Esophagus mucosa (tissue), 1 donor: ENCODE results near the gene NDOR1. TPM values are rescaled to one million over a fixed set of nuclear protein-coding genes. Genes with fewer than 3 reads are reported as not detected.

ENCODE experiments used
- ATAC-seq: fragments of 200-7000 bp; cut with Tn5 transposase; one replicate; pipeline ENCODE4 v1.9.1; 2020
- total RNA-seq: library from RNA; stranded (reverse); gene quantifications from one replicate; pipeline ENCODE4 v1.2.4, GENCODE V29; 2023
- donor health status: DM: yes; HTN: yes; CAD: no.

Gene NDOR1
- 8.6 TPM for total RNA-seq

GRCh38 chr9:137205126-137206069 lies at the start of gene NDOR1, which contains the start of gene TMEM203:
Gene NDOR1 (plus strand): TSS chr9:137205700. CDS start chr9:137205778, 78 bp downstream.
Gene TMEM203 (minus strand): TSS chr9:137205648. CDS start chr9:137205414, 234 bp downstream.
- peak; percentile 69 for ATAC-seq

DNA sequence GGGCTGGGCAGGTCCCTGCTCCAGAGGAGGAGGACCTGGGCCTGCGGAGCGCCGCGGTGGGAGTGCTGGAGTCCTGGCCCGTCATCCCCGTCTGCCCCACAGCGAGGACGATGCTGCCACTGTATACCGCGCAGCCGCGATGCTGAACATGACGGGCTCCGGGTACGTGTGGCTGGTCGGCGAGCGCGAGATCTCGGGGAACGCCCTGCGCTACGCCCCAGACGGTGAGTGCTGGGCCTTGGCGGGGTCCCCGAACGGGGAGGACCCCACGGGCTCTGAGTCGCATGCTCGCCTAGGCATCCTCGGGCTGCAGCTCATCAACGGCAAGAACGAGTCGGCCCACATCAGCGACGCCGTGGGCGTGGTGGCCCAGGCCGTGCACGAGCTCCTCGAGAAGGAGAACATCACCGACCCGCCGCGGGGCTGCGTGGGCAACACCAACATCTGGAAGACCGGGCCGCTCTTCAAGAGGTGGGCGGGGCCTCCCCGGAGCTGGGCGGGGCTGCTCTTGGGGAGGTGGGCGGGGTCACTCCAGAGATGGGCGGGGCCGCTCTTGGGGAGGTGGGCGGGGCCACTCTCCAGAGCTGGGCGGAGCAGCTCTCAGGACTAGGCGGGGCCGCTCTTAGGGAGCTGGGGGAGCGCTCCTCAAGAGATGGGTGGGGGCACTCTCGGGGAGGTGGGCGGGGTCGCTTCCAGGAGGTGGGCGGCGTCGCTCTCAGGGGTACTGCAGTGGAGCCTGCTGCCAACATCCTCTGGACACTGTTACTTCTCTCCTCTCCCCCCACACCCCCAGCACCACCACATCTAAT lies 48.7 kb upstream of the NDOR1 start:
- peak; percentile 72 for ATAC-seq

- ATAC-seq, result no peak
These were observed 47.7 kb upstream of the NDOR1 start for GRCh38 chr9:137157618-137158415.

GRCh38 chr9:137158625-137159024 lies 46.9 kb upstream of the NDOR1 start:
- ATAC-seq, result no peak

- no peak for ATAC-seq
These were observed 46.1 kb upstream of the NDOR1 start for GRCh38 chr9:137159105-137160053.

GRCh38 chr9:137160054-137160425 lies 45.5 kb upstream of the NDOR1 start:
- ATAC-seq, result no peak

DNA sequence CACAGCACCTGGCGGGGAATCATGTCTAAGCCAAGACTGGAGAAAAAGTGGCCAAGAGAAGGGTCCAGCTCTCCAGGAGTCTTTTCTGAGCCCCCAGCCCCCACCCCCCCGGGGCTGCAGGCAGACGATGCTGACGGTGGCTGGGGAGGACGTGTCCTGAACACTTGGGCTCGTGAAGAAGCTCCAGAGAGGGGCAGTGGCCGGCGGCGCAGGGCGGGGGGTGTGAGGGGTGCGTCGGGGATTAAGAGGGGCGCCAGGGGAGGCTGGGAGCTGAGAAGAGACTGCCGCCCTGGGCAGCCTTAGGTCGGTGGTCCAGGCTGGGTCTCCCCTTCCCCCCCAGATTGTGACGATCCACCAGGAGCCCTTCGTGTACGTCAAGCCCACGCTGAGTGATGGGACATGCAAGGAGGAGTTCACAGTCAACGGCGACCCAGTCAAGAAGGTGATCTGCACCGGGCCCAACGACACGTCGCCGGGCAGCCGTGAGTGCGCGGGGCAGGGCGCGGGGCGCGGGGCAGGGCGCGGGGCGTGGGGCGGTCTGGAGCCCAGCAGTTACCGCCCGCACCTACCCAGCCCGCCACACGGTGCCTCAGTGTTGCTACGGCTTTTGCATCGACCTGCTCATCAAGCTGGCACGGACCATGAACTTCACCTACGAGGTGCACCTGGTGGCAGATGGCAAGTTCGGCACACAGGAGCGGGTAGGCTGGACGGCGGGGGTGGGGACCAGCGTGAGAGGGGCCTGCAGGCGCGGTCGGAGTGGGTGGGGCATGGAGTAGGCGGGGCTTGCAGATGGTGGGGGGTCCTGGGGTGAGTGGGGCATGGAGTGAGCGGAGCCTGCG lies 44.6 kb upstream of the NDOR1 start:
- no peak for ATAC-seq

GRCh38 chr9:137161558-137162486 lies 43.7 kb upstream of the NDOR1 start:
- peak; percentile 3 for ATAC-seq

DNA sequence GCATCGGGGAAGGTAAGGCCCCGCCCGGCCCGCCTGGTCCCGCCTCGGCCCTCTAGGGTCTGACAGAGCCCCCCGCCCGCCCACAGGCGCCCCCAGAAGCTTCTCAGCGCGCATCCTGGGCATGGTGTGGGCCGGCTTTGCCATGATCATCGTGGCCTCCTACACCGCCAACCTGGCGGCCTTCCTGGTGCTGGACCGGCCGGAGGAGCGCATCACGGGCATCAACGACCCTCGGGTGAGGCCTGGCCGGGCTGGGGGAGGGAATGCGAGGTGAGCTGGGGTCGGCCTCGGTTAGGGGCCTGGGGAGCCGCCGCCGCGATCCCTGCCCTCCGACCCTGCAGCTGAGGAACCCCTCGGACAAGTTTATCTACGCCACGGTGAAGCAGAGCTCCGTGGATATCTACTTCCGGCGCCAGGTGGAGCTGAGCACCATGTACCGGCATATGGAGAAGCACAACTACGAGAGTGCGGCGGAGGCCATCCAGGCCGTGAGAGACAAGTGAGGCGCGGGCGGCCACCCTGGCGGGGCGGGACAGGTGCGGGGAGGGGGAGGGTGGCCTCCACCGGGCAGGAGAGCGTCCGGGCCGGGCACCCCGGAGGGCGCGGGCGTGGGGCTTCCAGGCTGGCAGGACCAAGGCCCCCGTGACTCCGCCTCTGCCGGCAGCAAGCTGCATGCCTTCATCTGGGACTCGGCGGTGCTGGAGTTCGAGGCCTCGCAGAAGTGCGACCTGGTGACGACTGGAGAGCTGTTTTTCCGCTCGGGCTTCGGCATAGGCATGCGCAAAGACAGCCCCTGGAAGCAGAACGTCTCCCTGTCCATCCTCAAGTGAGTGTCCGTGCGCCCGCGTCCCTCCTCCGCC lies 42.8 kb upstream of the NDOR1 start:
- ATAC-seq, result peak; percentile 32

- no peak for ATAC-seq
These were observed 42.2 kb upstream of the NDOR1 start for GRCh38 chr9:137163365-137163715.

- no peak for ATAC-seq
These were observed 41.7 kb upstream of the NDOR1 start for GRCh38 chr9:137163805-137164204.

DNA sequence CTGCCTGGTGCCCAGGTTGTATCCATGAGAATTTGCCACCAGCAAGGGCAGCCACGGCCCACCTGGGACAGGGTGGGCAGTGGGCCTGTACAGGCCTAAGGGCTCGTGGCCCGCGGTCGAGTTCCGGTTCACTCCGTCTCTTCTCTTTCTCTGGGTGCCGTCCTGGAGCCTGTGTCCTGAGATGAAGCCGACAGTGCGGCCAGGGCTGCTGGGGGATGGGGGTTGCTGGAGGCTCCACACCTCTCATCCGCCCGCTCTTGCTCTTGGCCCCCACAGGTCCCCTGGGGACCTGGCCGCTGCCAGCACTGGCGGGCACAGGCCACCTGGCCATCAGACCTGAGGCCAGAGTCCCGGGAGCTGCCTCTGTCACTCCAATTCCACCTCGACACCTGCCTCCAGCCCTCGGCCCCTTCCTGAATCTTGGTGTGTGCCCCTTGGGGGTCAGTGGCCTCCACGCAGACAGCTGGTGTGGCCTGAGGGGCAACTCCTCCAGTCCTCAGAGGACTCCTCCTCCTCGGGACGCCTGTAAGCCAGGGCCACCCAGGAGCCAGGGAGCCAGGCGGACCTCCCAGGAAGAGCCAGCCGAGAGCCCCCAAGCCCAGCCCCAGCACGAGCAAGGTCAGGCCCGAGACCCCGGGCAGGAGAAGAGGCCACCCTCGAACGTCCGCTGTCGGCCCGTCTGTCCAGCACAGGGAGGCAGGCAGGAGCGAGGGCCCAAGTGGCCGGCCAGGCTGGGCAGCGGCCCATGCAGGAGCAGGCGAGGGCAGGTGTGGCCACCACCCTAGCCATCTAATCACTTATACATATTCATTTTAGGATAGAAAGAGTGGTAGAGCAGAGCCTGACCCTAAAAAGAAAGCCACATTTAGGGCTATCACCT lies 40.9 kb upstream of the NDOR1 start:
- ATAC-seq, result no peak

DNA sequence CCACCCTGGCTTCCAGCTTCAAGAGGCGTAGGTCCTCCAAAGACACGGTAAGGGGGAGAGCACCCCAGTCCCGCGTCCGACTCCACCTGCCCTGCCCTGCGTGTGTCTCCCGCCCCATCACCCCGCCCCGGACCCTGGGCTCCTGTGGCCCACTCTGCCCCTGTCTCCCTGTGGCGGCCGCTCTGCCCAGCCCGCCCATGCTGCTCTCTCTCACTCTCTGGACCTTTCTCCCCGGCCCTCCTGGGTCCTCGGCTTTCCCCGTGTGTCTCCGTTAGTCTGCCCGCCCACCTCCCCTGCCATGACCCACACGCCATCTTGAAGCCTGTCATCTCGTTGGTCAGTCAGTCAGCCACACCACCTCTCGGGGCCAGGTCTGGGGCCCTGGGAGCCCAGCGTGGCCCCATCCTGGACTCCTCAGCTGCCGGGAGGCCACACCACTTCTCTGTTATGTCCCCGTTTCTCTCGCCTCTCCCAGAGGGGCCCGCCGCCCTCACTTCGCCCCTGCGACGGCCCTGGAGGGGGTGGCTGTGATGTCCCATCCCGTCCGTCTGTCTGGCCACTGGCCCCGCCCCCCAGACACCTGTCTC lies 40.2 kb upstream of the NDOR1 start:
- no peak for ATAC-seq

DNA sequence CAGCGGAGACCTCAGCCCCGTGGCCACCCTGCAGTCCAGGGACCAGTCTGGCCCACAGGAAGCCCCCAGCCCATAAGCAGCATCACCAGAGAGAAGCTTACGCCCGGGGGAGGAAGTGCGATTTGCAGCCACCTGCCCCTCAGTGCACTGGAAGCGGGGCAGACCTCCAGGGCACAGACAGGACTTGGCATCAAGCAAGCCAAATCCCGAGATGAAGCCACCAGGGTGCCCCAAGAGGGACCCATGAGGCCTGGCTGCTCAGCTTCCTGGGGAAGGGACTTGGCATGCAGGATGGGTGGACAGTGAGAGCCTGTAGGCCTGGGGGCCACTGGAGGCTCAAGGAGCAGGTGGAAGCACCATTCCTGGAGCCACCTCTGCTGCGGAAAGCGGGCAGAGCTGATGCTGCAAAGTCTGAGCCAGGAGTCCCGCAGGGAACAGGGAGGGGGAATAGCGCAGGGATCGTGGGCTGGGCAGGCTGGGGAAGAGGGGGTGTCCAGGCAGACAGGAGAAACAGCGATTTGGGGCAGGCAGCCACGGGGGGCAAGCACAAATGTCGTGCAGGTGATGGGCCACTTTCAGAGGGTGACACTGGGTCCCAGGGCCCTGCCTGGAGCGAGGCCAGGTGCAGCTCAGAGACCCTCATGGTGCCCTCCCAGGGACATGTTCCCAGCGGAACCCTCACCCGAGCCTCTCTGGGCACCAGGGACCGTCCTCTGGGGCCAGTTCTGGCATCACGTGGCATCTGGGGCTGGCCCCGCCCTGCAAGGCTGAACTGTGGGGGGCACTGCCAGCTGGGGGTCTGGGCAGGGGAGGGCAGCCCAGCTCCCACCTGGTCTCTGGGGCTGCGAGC lies 38.9 kb upstream of the NDOR1 start:
- no peak for ATAC-seq

- no peak for ATAC-seq
These were observed 38.2 kb upstream of the NDOR1 start for GRCh38 chr9:137167277-137167746.
